ENCODE measurements around the gene SLC39A11.
"Not testable (repeated sequence)": the region's sequence is repeated elsewhere in the genome, so short reads cannot be mapped to it uniquely, and the experiment has no call there.

Gene SLC39A11

DNA sequence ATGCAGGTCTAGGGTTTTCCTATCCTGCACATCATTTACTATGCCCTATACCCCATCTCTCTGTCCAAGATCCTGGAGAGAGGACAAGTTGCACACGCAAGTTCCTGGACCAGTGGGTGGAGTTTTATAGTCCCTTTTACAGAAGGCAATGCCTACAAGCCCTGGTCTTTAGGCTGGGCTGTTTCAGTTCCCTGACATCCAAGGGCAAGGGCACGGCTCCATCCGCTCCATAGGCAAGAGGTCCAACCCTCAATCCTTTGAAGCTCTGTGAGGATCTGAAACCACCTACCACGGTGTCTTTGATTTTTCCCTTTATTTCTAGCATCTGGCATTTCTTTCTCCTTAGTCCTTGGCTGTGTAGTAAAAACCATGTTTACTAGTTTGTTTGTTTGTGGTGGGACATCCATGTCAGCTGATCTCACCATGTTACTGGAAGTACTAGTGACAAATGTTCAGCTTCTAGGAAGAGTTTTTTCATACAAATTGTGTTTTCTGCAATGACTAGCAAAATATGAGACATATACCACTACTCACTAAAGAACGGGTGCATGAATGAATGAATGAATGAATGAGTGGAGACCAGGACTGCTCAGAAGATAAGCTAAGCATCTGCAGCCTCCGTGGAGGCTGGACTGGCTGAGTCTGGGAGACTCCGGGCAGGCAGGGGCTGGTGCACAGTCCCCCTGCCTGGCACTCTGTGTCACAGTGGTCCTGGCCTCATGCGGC is 359.4 kb downstream of the SLC39A11 start:
- DNase-seq, result no peak

DNA sequence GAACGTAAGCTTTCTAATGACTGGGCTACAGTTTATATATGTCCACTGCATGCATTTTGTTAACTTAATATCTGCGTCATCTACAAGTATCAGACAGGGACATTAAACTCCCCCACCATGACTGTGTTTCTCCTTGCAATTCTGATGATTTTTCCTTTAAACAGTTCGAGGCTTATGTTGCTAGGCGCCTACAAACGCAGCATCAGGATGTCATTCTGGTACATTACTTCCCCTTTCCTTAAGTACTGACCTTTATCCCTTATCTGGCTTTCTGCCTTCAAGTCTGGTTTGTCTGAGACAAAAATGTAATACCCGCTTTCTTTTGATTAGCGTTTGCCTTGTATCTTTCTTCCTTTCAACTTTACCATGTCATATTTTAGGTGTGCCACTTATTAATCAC is 362.4 kb downstream of the SLC39A11 start:
- no peak for DNase-seq

DNA sequence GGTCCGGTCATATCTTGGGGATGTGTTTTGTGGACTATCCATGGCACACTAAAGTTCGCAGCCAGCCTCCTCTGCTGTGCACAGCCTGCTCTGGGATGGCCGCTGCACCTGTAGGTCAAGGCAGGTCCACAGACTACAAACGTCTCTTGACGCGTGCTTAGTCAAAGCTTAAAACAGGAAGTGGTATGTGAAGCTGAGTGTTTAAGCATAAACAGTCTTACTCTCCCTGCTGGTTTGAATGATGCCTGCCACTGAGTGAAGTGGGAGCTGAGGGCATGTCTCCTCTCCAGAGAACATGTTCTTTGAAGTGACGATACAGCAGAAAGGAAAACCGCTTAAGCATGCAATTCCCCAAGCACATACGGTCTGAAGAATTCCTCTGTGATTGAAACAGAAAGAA is 365.6 kb downstream of the SLC39A11 start:
- DNase-seq, result peak; percentile 50 to 53

DNA sequence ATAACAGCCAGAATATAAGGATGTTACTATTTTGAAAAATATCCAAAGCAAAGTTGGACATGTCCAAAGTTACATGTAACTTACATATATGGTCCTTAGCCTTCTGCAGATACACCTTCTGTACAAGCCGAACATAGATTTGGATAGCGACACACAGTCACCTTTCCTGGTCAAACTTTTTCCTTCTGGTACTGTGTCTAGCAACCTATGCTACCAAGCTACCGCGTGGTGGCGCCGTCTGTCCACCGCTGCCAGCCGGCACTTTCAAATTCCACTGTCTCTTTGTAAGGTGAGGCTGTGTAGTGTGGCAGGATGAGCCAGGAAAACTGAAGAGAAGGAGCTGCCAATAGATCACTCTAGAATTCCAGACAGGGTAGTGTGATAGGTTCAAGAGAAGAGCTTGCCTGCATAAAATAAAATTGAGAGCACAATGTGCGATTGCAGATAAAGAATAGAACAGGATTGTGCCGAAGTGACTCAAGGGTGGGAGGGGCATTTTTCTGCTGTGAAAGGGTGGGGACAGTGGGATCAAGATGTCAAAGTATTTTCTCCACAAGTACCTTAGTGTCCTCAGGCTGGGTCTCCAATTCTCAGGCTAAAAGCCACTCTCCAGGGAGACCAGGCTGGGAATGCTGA is 366.9 kb downstream of the SLC39A11 start:
- DNase-seq, result peak; percentile 45 to 57

DNA sequence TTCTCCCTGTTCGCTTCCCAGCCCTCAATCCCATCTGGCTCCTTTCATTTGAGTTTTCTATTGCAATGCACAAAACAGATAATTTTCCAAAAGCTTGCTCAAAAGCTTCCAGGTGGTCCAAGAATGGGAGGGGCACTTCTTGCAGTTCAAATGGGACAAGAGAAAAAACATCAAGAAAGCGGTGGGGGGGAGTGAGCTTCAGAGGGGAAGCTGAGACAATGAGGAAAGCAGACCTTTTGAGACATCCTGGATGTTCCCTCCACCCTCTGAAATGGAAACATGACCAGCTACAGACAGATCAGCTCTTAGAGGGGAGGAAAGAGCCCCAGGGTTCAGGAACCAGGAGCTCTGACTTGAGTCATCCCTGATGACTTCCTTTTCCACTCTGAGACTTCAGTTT is 368.2 kb downstream of the SLC39A11 start:
- DNase-seq, result no peak

DNA sequence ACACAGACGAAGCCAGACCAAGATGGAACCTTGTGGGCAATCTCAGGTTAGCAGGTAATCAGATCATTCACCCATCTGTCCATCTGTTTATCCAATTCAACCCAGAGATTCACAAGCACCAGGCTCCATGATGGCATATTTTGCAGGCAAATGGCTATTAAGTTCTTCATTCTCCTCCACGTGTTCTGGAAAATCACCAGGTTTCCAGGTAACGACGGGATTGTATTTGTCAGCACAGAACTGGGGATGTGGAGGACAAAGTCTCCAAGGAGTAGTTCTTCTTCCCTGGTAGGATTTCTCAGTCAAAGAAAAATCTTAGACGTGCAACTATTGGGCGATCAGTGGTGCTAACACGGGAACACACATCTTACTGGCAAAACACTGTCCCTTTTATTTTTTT is 368.8 kb downstream of the SLC39A11 start:
- no peak for DNase-seq

DNA sequence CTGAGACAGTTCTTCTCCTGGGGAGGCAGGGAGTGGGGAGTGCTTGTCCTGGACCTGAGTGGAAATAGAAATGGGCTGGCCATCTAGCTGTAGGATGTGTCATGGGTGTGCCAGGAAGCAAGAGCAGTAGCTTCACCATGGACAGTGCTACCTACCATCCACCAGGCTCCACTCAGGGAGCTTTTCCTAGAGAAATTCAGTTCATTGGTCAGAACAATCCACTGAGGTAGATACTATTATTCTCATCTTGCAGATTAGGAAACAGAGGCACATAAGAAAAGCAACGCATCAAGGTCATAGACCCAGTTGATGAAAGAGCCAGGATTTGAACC is 372.0 kb downstream of the SLC39A11 start:
- DNase-seq, result no peak

DNA sequence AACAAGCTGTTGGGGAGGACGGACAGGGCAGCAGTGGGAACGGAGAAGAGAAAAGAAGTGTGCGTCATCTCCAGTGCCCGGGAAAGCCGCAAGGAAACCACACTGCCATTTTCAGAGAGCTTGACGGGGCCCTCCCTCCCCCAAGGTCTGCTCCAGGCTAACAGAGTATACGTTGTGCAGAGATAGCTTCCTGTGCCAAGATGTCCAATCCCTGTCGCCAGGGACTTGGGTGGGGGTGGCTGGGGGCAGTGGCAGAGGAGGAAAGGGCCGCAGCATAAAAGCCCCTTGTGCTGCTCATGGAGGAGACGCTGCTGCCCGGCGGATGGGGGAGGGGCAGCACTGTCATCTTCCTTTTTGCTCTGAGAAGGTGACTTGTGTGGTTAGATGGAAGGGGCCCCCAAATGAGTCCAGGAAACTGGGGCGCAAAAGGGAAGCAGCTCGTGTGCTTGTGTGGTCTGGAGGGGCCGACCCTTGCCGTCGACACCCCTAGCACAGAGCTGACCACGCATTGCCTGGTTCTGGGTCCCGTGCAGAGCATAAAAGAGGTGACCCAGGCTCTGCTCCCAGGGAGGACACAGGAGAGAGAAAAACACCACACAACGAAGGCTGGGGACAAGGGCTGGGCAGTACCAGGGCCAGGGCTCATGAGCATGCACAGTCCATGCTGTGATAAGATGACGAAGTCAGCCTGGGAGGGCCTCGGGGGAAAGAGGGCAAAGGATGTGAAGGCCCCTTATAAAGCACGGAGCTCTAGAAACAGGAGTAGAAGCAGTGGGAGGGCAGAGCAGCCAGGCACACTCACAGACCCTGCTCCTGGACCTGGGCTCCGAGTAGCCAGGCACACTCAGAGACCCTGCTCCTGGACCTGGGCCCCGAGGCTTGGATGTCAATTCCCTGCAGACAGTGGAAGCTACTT is 372.7 kb downstream of the SLC39A11 start:
- DNase-seq, result peak; percentile 71 to 73

DNA sequence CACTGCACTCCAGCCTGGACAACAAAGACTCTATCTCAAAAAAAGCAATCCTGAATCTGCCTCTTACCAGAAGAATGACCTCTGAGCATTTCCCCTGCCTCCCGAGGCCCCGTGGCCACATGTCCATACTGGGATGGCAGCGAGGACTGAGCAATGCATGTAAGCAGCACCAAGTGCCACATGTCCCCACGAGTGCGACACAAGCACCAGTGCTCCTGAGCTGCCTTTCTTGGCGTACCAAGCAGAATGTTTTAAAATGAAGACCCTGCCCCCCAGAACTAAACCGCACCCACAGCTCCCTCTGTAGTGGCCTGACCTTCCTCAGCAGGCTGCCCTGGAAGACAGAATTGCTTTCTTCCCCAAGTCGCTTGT is 373.3 kb downstream of the SLC39A11 start:
- no peak for DNase-seq

DNA sequence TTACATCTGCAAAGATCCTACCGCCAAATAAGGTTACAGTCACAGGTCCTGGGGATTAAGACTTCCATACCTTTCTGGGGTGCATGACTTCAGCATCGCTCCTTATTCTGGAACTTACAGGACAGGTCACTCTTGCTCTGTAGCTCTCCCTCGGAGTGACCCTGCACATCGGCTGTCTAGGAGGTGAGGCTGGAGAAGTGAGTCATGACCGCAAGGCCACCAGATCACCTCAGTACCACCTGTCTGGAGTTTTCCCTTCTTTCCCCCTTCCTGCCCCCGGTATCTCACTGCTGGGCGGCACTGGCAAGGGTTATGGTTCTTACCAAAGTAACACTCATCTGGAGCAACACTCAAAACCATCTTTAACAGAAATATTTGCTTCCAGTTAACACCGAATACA is 374.8 kb downstream of the SLC39A11 start:
- DNase-seq, result no peak

DNA sequence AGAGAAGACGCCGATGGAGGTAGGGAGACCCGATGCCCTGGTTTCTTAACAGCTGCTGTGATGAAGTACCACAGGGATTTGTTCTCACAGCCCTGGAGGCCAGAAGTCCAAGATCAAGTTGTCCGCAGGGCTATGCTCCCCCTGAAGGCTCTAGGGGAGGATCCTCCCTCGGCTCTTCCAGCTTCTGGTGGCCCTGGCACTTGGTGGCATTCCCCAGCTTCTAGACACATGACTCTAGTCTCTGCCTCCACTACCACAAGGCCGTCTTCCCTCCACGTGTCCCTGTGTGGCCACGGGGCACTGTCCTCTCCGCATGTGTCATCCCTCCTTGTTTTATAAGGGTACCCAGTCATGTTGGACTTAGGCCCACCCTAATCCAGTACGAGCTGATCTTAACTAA is 375.2 kb downstream of the SLC39A11 start:
- DNase-seq, result no peak

DNA sequence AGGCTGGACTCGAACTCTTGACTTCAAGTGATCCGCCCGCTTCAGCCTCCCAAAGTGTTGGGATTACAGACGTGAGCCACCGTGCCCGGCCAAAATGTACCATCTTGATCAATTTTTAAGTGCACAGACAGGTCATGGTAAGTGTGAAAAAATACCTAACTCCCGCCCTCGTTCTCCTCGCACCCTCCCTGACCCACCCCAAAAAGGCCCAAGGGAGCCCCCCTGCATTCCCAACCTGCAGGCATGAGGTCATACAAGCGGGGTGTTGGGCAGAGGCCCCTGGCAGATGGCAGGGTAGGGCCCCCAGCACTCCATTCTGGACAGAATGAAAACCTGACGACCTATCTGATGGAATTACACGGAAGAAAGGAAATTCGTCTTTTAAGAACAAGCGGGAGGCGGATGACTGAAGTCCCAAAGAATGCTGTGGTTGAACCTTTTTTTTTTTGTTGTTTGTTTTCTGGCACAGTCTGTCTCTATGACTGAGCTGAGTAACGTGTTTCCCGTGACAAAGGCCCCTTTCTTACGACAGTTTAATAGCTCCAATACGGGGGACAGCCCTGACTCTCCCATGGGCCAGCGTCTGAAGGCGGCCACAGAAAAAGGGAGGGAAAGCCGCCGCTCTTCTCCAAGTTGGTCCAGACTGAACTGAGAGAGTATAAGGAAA is 376.4 kb downstream of the SLC39A11 start:
- no peak for DNase-seq

DNA sequence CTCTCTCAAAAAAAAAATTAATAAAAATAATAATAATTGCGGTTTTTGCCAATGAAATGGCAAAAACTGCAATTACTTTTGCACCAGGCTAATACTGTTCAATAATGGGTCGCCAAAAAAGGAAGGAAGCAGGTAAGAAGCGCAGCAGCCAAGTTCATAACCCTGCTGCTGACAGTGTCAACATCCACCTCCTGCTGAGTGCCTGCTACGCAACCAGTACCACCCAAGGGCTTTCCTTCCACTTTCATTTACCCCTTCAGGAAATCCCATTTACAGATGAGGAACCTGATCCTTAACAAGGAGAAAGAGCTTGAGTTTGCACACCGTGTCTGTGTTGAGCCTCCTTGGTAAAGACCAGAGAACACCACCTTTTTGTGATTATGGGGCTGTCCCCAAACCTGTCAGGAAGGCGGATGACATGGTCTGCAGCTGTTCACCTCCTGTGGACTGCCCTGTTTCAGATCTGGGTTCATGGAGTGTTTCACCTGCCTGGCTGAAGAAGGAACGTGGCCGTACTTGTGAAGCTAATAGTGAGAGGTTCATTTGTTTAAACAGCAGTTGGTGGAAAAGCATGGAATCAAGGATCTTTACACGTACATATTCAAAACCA is 378.0 kb downstream of the SLC39A11 start:
- DNase-seq, result no peak

DNA sequence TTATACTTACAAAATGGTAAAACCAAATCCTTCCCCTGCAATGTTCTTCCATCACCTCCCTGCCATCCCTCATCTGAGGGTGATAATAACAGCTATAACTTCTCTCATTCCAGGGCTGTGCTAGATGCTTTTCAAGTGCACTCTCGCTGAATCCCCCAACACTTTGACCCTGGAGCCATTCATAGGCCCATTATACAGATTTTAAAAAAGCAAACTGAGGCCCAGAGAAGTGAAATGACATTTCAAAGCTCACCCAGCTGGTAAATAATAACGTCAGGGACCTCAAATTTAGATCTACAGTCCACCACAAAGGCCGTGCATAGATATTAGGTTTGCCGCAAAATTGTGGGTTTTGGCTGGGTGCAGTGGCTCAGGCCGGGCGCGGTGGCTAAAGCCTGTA is 378.8 kb downstream of the SLC39A11 start:
- no peak for DNase-seq

DNA sequence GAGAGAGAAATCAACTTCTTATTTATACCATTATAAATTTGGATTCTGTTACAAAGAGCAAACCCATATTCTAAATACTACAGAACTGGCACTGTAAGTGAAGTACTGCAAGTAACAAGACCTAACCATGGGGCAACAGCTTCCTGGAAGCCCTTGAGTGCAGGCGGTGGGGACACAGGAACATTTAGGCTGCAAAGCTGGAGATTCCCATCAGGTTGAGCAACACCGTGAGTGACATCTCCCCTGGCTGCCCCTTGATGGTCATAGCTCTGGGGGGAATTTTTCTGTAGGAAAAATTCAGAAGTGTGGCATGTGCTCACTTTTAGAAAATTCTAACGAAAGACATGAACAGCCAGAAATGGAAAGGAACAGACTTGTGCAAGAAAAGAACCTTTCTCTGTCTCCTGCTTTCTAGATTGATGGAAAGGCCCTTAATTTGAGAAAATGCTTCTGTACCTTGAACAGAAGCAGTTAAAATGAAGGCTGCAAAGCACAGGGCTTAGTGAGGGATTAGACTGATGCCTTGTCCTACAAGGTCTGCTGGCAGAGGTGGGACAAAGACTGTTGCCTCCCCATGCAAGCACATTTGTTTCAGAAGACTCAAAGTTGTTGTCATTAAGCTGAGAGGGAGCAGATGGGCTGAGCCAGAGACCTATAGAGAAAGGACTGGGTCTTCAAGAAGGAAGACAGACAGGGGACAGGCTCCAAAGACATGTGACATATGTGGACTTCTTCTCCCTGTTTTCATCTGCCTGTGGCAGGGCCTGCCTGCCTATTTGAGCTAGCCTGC is 380.8 kb downstream of the SLC39A11 start:
- no peak for DNase-seq

DNA sequence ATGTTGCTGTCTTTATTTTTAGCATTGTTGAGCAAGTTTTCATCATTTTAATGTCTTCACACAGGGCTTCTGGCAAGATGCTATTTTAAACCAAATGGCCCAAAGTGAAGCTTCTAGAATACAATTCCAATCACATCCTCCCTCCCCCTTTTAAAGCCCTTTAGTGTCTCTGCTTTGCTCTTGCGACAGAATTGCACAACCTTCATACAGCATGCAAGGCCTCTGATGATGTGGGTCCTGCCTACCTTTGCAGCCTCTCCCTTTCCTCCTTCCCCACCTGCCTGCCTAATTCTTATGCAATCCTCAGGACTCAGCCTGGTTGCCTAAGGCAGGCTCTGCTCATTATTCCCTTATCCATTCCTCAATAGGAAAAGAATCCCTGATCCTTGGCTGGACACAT is 381.7 kb downstream of the SLC39A11 start:
- DNase-seq, result no peak

DNA sequence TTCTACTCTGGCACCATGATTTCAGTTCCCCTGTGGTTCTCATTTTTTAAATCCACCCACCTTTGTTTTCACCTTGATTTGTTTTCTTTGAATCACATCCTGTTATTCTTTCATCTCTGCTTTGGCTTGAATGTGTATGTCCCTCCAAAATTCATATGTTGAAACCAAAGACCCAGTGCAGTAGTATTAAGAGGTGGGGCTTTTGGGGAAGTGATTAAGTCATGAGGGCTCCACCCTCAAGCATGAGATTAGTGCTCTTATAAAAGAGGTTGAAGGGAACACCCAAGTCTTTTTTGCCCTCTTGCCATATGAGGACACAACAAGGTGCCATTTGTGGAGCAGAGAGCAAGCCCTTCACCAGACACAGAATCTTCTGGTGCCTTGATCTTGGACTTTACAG is 382.3 kb downstream of the SLC39A11 start:
- DNase-seq, result no peak

DNA sequence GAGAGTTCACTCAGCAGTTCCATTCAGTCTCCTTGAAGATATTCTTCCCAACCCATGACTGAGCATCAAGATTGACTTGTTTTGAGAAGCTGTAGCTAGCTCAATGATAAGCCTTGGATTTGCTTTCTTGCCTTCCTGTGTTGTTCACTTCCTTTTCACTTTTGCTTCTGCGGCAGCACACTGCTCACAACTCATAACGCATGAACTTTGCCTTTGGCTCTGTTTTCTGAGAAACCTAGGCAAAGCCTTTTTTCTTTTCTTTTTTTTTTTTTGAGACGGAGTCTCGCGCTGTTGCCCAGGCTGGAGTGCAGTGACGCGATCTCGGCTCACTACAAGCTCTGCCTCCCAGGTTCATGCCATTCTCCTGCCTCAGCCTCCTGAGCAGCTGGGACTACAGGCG is 383.8 kb downstream of the SLC39A11 start:
- not testable (repeated sequence) for DNase-seq

DNA sequence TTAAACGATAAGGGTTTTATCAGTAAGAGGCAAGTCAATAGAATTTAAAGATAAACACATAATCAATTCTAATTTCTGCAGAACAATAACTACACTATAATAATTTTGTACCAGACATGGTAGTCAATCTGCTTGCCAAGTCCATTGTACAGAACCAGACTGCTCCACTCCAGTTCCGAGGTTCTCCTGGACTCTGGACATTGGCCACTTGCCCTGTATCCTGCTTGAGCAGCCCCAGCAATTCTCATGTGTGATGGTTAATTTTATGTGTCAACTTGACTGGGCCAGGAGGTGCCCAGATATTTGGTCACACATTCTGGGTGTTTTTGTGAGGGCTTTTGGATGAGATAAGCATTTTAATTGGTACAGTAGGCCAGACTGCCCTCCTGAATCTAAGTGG is 384.6 kb downstream of the SLC39A11 start:
- DNase-seq, result no peak

DNA sequence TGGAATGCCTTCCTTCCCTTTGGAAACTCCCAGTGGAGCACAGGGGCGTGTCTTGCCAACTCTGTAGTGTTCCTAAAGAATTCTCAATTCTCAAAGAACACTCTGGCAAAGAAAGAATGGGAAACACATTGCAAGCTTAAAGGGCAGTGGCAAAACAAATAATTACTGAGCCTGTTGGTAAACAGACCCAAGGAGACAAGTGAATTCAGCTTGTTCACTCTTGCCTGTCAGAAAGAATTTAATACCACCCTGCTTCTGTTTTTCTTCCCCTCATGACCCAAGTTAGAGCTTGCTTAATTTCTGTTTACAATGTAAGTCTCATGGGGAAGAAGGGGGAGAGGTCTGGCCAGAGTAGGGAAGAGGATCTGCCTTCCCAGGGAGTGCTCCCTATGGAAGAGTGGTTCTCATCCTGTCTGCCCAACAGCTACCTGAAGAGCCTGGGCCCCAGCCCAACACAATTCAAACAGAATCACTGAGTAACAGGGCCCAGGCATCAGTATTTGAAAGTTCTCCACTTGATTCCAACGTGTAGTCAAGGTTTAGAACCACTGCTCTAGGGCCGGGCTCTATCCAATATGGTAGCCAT is 386.0 kb downstream of the SLC39A11 start:
- DNase-seq, result no peak

DNA sequence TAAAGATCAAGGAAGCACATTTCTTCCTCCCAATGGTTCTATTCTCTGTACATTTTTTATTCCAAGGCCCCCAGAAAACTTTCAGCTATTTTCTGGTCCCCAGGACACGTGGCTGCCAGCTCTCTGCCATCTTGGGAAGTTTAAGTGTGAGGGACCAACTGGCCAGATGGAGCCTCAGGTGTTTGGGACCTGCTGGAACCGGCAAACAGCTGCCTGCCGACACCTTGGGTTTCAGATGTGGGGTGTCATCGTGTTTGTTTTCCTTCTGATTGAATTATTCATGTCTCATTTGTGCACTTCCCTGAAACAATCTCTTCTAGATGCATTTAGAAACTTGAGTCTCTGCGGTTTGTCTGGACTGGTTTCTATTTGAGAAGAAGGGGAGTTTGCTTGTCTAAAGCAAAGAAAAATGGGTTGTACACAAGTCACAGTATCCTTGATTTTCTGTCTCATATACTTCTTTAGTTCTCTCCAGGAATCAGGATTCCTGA is 386.5 kb downstream of the SLC39A11 start:
- DNase-seq, result no peak

DNA sequence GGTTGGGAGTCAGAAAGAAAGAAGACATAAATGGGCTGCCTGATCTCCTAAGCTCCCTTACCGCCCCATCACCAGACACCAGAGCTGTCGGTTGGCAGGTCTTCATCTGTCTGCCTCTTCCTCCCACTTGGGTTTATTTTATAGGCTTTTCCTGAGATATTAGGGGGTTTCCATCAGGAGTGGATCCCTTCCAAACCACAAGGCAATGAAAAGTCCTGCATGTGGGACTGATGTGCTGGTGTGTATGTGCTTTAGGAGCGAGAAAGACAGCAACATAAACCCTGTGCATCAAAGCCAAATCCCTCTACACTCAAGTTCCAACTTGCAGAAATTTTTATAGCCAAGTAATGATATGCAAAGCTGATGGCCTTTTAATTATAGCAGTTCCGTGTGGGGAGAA is 389.5 kb downstream of the SLC39A11 start:
- no peak for DNase-seq
